ENCODE data around the gene SOX3.

DNA sequence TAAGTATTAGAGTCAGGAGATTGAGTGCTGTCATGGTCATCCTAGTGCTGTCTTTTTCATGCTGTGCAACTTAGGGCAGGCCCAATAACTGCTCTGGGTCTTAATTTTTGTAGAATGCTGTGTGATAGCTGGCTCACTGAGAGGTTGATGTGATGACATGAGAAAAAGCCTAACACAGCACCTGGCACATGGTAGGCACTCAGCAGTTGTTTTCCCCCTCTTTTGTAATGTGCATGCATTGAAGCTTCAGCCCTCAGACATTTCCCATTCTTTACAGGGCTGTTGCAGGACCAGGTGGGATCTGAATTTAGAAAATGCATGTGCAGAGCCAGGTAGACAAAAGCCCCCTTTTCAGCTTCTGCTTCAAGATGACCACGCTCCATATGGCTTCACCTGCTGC, 44.1 kb upstream of the SOX3 start:
- TF ChIP-seq, protein P1, sequence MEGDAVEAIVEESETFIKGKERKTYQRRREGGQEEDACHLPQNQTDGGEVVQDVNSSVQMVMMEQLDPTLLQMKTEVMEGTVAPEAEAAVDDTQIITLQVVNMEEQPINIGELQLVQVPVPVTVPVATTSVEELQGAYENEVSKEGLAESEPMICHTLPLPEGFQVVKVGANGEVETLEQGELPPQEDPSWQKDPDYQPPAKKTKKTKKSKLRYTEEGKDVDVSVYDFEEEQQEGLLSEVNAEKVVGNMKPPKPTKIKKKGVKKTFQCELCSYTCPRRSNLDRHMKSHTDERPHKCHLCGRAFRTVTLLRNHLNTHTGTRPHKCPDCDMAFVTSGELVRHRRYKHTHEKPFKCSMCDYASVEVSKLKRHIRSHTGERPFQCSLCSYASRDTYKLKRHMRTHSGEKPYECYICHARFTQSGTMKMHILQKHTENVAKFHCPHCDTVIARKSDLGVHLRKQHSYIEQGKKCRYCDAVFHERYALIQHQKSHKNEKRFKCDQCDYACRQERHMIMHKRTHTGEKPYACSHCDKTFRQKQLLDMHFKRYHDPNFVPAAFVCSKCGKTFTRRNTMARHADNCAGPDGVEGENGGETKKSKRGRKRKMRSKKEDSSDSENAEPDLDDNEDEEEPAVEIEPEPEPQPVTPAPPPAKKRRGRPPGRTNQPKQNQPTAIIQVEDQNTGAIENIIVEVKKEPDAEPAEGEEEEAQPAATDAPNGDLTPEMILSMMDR (IDR thresholded peaks at IDR 0.05): no peak
- TF ChIP-seq ZFX (IDR thresholded peaks at IDR 0.05; ENCODE audit: borderline replicate concordance): no peak
